H1 (cell line): Measurements from ENCODE around the gene SCAP. TPM values are rescaled to one million over a fixed set of nuclear protein-coding genes. Genes with fewer than 3 reads are reported as not detected.

ENCODE experiments used
- CTCF ChIA-PET: fragments of 300-600 bp; sonication (Branson Sonifier 250); formaldehyde crosslinking; loops from one replicate; lab custom pipeline; 2021; ENCODE audit not compliant: partially characterized antibody; lab: Charles Lee
- POLR2A ChIA-PET: fragments of 300-600 bp; sonication (Branson Sonifier 250); formaldehyde crosslinking; loops from one replicate; lab custom pipeline; 2021; ENCODE audit warnings: inconsistent platforms; ENCODE audit not compliant: partially characterized antibody; lab: Charles Lee
- DNase-seq, 2 experiments: peaks; one replicate each; pipeline versions ENCODE4 v3.0.0 to v3.0.0-alpha.2; 2010 to 2022; ENCODE audit warnings: low spot score in 2 of 2, low read depth in 1 of 2, mixed read lengths in 1 of 2
- FAIRE-seq: peaks from 2 replicates; lab custom pipeline; 2011; peaks lifted over from hg19 to GRCh38; lab: Jason Lieb, UNC
- H2AFZ ChIP-seq: 2 replicates; pipeline ENCODE4 v1.8.1; 2012; ENCODE audit warnings: low read length, inconsistent platforms
- H2AK5ac ChIP-seq: 2 replicates; pipeline ENCODE4 v1.6.1; 2013; ENCODE audit warnings: low read depth, low read length
- H2BK120ac ChIP-seq: replicated peaks from 2 replicates; pipeline ENCODE3; 2013; ENCODE audit warnings: low read depth, low read length, inconsistent platforms
- H2BK12ac ChIP-seq: 2 replicates; pipeline ENCODE4 v1.6.1; 2013; ENCODE audit warnings: low read depth, low read length
- H2BK15ac ChIP-seq: 2 replicates; pipeline ENCODE4 v1.6.1; 2013; ENCODE audit warnings: low read length
- H2BK20ac ChIP-seq: 2 replicates; pipeline ENCODE4 v1.6.1; 2013; ENCODE audit warnings: low read length
- H2BK5ac ChIP-seq: 2 replicates; pipeline ENCODE4 v1.6.1; 2013; ENCODE audit warnings: low read depth, low read length
- H3K14ac ChIP-seq: 2 replicates; pipeline ENCODE4 v1.6.1; 2013; ENCODE audit warnings: inconsistent platforms; ENCODE audit not compliant: insufficient read length
- H3K18ac ChIP-seq: 2 replicates; pipeline ENCODE4 v1.6.1; 2013; ENCODE audit warnings: low read length; ENCODE audit errors: extremely low read depth
- H3K23ac ChIP-seq: 2 replicates; pipeline ENCODE4 v1.6.1; 2013; ENCODE audit warnings: inconsistent platforms; ENCODE audit not compliant: insufficient read length
- H3K23me2 ChIP-seq: 2 replicates; pipeline ENCODE4 v1.6.1; 2013; ENCODE audit warnings: low read depth, low read length
- H3K27ac ChIP-seq: 2 replicates; pipeline ENCODE4 v1.6.1; 2011; ENCODE audit warnings: low read depth, low read length, inconsistent platforms
- H3K27me3 ChIP-seq, 4 experiments: replicated peaks in 1 of 4; 1 replicate in 1 of 4; 2 replicates in 3 of 4; pipeline versions ENCODE4 v1.6.1 to v1.8.1; 2011 to 2013; ENCODE audit warnings: low read length in 3 of 4, mild to moderate bottlenecking in 3 of 4, inconsistent platforms in 2 of 4, mixed read lengths in 2 of 4, moderate library complexity in 1 of 4; ENCODE audit not compliant: control insufficient read depth in 3 of 4, insufficient read depth in 3 of 4; ENCODE audit errors: extremely low read depth in 1 of 4
- H3K36me3 ChIP-seq, 4 experiments: 2 replicates each; pipeline versions ENCODE4 v1.6.1 to v1.8.1; 2011 to 2013; ENCODE audit warnings: mild to moderate bottlenecking in 4 of 4, low read length in 3 of 4, moderate library complexity in 2 of 4, control low read depth in 1 of 4, inconsistent platforms in 1 of 4; ENCODE audit not compliant: insufficient read depth in 4 of 4, control insufficient read depth in 2 of 4
- H3K4ac ChIP-seq: replicated peaks from 2 replicates; pipeline ENCODE3; 2013; ENCODE audit warnings: low read length, low read depth, mixed read lengths, inconsistent platforms; ENCODE audit not compliant: insufficient read length
- H3K4me1 ChIP-seq, 4 experiments: replicated peaks in 1 of 4; 1 replicate in 1 of 4; 2 replicates in 3 of 4; pipeline versions ENCODE4 v1.6.1 to v1.8.1; 2011 to 2013; ENCODE audit warnings: low read length in 3 of 4, inconsistent platforms in 2 of 4, mixed read lengths in 1 of 4; ENCODE audit not compliant: insufficient read depth in 4 of 4, control insufficient read depth in 3 of 4
- H3K4me2 ChIP-seq, 2 experiments: 2 replicates each; pipeline versions ENCODE4 v1.6.1 to v1.8.1; 2011 to 2013; ENCODE audit warnings: low read depth in 2 of 2, low read length in 2 of 2, control low read depth in 1 of 2, inconsistent platforms in 1 of 2, mild to moderate bottlenecking in 1 of 2; ENCODE audit not compliant: insufficient read depth in 1 of 2
- H3K4me3 ChIP-seq, 4 experiments: fragments of 200-600, 300-600 bp in 1 of 4; sonication (generic), shearing (Covaris generic), sonication (Bioruptor Twin) in 1 of 4; 2 replicates each; pipeline versions ENCODE4 v1.5.1 to v1.8.1; 2011 to 2016; ENCODE audit warnings: low read length in 4 of 4, low read depth in 3 of 4, control low read depth in 2 of 4, inconsistent platforms in 2 of 4, mild to moderate bottlenecking in 2 of 4, mixed read lengths in 1 of 4, moderate library complexity in 1 of 4; ENCODE audit not compliant: insufficient read depth in 2 of 4; ENCODE audit errors: extremely low read depth in 1 of 4
- H3K56ac ChIP-seq: replicated peaks from 2 replicates; pipeline ENCODE3; 2013; ENCODE audit warnings: low read depth, mild to moderate bottlenecking, mixed read lengths, low read length, inconsistent platforms; ENCODE audit not compliant: insufficient read length
- H3K79me1 ChIP-seq: 2 replicates; pipeline ENCODE4 v1.6.1; 2013; ENCODE audit warnings: low read depth, low read length, control low read depth
- H3K79me2 ChIP-seq, 2 experiments: 2 replicates each; pipeline versions ENCODE4 v1.6.1 to v1.8.1; 2012 to 2013; ENCODE audit warnings: low read length in 2 of 2, mild to moderate bottlenecking in 2 of 2, inconsistent platforms in 1 of 2; ENCODE audit not compliant: insufficient read depth in 2 of 2, control insufficient read depth in 1 of 2
- H3K9ac ChIP-seq, 4 experiments: replicated peaks in 1 of 4; 1 replicate in 1 of 4; 2 replicates in 3 of 4; pipeline versions ENCODE4 v1.6.1 to v1.8.1; 2011 to 2013; ENCODE audit warnings: low read depth in 3 of 4, low read length in 3 of 4, control low read depth in 2 of 4, mild to moderate bottlenecking in 2 of 4, moderate library complexity in 2 of 4, inconsistent platforms in 1 of 4; ENCODE audit errors: extremely low read depth in 1 of 4
- H3K9me3 ChIP-seq, 2 experiments: 2 replicates each; pipeline versions ENCODE4 v1.6.1 to v1.8.1; 2012 to 2013; ENCODE audit warnings: mild to moderate bottlenecking in 2 of 2, moderate library complexity in 2 of 2, control low read depth in 1 of 2, inconsistent platforms in 1 of 2, low read depth in 1 of 2, low read length in 1 of 2, mixed read lengths in 1 of 2; ENCODE audit not compliant: insufficient read depth in 2 of 2
- H4K20me1 ChIP-seq, 2 experiments: replicated peaks in 1 of 2; 2 replicates each; pipeline versions ENCODE3 to v1.8.1; 2011 to 2013; ENCODE audit warnings: inconsistent platforms in 2 of 2, low read length in 2 of 2, mild to moderate bottlenecking in 1 of 2; ENCODE audit not compliant: insufficient read depth in 2 of 2, control insufficient read depth in 1 of 2
- H4K5ac ChIP-seq: 2 replicates; pipeline ENCODE4 v1.6.1; 2013; ENCODE audit warnings: low read length, low read depth, mixed read lengths, inconsistent platforms; ENCODE audit not compliant: insufficient read length
- H4K8ac ChIP-seq: 2 replicates; pipeline ENCODE4 v1.8.0; 2013; ENCODE audit warnings: mild to moderate bottlenecking, moderate library complexity, low read length, inconsistent platforms; ENCODE audit not compliant: insufficient read depth; ENCODE audit errors: extremely low read depth
- H4K91ac ChIP-seq: replicated peaks from 2 replicates; pipeline ENCODE3; 2013; ENCODE audit warnings: low read length, mixed read lengths, inconsistent platforms; ENCODE audit not compliant: insufficient read length
- CHD1 ChIP-seq: IDR thresholded peaks from 2 replicates; pipeline ENCODE4 v1.6.1; 2012; ENCODE audit warnings: low read depth, low read length, improper control_type of control experiment
- JUN ChIP-seq: IDR thresholded peaks from 2 replicates; pipeline ENCODE4 v1.6.1; 2011; ENCODE audit warnings: low read depth, mild to moderate bottlenecking, improper control_type of control experiment, low read length
- KDM1A ChIP-seq: fragments of 200-600, 300-600 bp; sonication (generic); IDR thresholded peaks from 2 replicates; pipeline ENCODE4 v1.7.1; 2016; ENCODE audit warnings: mild to moderate bottlenecking, low read length, borderline replicate concordance
- KDM4A ChIP-seq: IDR thresholded peaks from one replicate; pipeline ENCODE4 v1.7.1; 2012; ENCODE audit warnings: low read depth, mild to moderate bottlenecking, moderate library complexity, low read length, inconsistent platforms; ENCODE audit not compliant: severe bottlenecking
- SIN3A ChIP-seq, 2 experiments: IDR thresholded peaks in 1 of 2; conservative IDR thresholded peaks in 1 of 2; 2 replicates each; pipeline ENCODE4 v1.6.1; 2011 to 2012; ENCODE audit warnings: low read length in 2 of 2, improper control_type of control experiment in 1 of 2, low read depth in 1 of 2, mild to moderate bottlenecking in 1 of 2
- TAF7 ChIP-seq: optimal IDR thresholded peaks from 2 replicates; pipeline ENCODE3; 2011; ENCODE audit warnings: low read depth, mild to moderate bottlenecking, inconsistent platforms, low read length, moderate library complexity, borderline replicate concordance
- polyA plus RNA-seq, 7 experiments: library from polyadenylated mRNA; depleted of rRNA in 3 of 7; stranded (reverse) in 5 of 7; unstranded in 2 of 7; fragments of >200 nt in 5 of 7; fragments of 200-250 nt in 2 of 7; gene quantifications; 1 replicate in 5 of 7; 2 replicates in 1 of 7; 4 replicates in 1 of 7; pipeline versions ENCODE4 v1.2.1 to v1.2.3, GENCODE V29; 2011 to 2013; ENCODE audit warnings: missing spikeins in 2 of 7, mixed read lengths in 2 of 7
- total RNA-seq: library from RNA; stranded (reverse); fragmentation: NEBNext Ultra II Directional; extraction: Animal tissue kit (Norgen Biotek cat#: 25700); gene quantifications from 2 replicates; pipeline ENCODE4 v1.2.1, GENCODE V29; 2021

The SCAP gene
- total and polyA plus RNA-seq, 2 of the 8 experiments (the other 6 are each of a cell fraction or from before 2014, with no cell fraction given): 74.0 to 114 TPM

GRCh38 chr3:47478022-47478421 is 2.3 kb upstream of the SCAP start:
- Histone ChIP-seq H3K4me1 (peaks cover 3 to 17% (median 8%) of the 10 kb centered on the region in 4 experiments; a peak in 4 of 7 replicates), H3K56ac (no peak overlapping the region), H2AK5ac (no peak overlapping the region), H2BK5ac (no peak overlapping the region), H3K23me2 (peaks cover 3% of the 10 kb centered on the region; the same call in 1 of the 2 replicates), H2BK20ac (0 out of 2 replicates have a peak overlapping the region, but pooled peaks have one; percentile 48), H2BK120ac (peak overlapping the region; percentile 79), H3K36me3 (no peaks in the 10 kb centered on the region), H3K14ac (no peak overlapping the region), H2AFZ (no peak overlapping the region), H3K23ac (no peak overlapping the region), H3K4me2 (no peak overlapping the region), H3K9me3 (no peaks in the 10 kb centered on the region), H3K27me3 (no peaks in the 10 kb centered on the region), H3K9ac (no peak overlapping the region), H2BK15ac (no peak overlapping the region; the same call in 1 of the 2 replicates), H3K79me2 (peaks cover 7 to 23% of the 10 kb centered on the region in 2 experiments), H3K4ac (peak overlapping the region; percentile 89), H3K27ac (no peak overlapping the region), H4K91ac (no peak overlapping the region), H3K79me1 (peaks cover 6% of the 10 kb centered on the region; the same call in 1 of the 2 replicates), H3K4me3 (no peak overlapping the region), H4K5ac (no peak overlapping the region), H4K20me1 (peaks cover 0 to 5% of the 10 kb centered on the region in 2 experiments), H4K8ac (no peak overlapping the region), H2BK12ac (peak overlapping the region; percentile 77; the same call in 1 of the 2 replicates), H3K18ac (no peak overlapping the region)
- FAIRE-seq: no peak
- ChIA-PET CTCF (interaction anchor here (0.6 to 1.3 kb wide), 5 partner anchors 22 to 957 kb away, joined by 3 to 4 read pairs (median 3); no protein-coding TSS in a partner anchor), POLR2A (interaction anchor here (0.7 to 2.4 kb wide), 3 partner anchors 18 to 44 kb away, joined by 3 to 6 read pairs (median 4); no protein-coding TSS in a partner anchor)
- DNase-seq: no peak
- TF ChIP-seq SIN3A (conservative IDR thresholded peaks at IDR 0.05 in 1 of 2, IDR thresholded peaks at IDR 0.05 in 1 of 2; ENCODE audit: low read depth in 1 of 2, low read length in 2 of 2) (no peak), KDM4A (no peak), CHD1 (no peak), JUN (no peak), TAF7 (no peak), KDM1A (no peak)
